Common myeloid progenitor, CD34-positive (primary cell): ENCODE data around the gene THEMIS.
"Not testable (repeated sequence)": the region's sequence is repeated elsewhere in the genome, so short reads cannot be mapped to it uniquely, and the experiment has no call there.

ENCODE experiments used
- CTCF ChIA-PET: fragments of 350-600 bp; sonication (Branson Sonifier 250); formaldehyde crosslinking; loops from one replicate; lab custom pipeline; 2021; ENCODE audit warnings: antibody characterized with exemption; lab: Charles Lee
- POLR2A ChIA-PET: fragments of 350-600 bp; sonication (Branson Sonifier 250); formaldehyde crosslinking; loops from one replicate; lab custom pipeline; 2021; ENCODE audit warnings: antibody characterized with exemption; lab: Charles Lee
- DNase-seq, 3 donors: peaks; one replicate each; pipeline versions ENCODE4 v3.0.0 to v3.0.0-alpha.2; 2013
- H3K27ac ChIP-seq, 2 experiments: 1 replicate in 1 of 2; 2 replicates in 1 of 2; pipeline ENCODE4 v1.7.0; 2013; ENCODE audit warnings: inconsistent platforms in 2 of 2, low read length in 2 of 2, mild to moderate bottlenecking in 2 of 2, low read depth in 1 of 2, moderate library complexity in 1 of 2; ENCODE audit not compliant: severe bottlenecking in 2 of 2, insufficient read depth in 1 of 2, poor library complexity in 1 of 2
- H3K27me3 ChIP-seq, 5 experiments: replicated peaks in 2 of 5; 1 replicate in 3 of 5; 2 replicates in 2 of 5; pipeline versions ENCODE4 v1.6.1 to v1.7.0; 2013; ENCODE audit warnings: low read length in 4 of 5, mild to moderate bottlenecking in 2 of 5, moderate library complexity in 2 of 5, inconsistent platforms in 1 of 5; ENCODE audit not compliant: insufficient read depth in 5 of 5, control insufficient read depth in 4 of 5
- H3K36me3 ChIP-seq, 4 experiments: 1 replicate in 2 of 4; 2 replicates in 2 of 4; pipeline versions ENCODE4 v1.6.1 to v1.7.0; 2013; ENCODE audit warnings: low read length in 3 of 4, control low read depth in 1 of 4, mild to moderate bottlenecking in 1 of 4; ENCODE audit not compliant: control insufficient read depth in 4 of 4, insufficient read depth in 4 of 4
- H3K4me1 ChIP-seq, 4 experiments: 1 replicate in 3 of 4; 2 replicates in 1 of 4; pipeline versions ENCODE4 v1.6.1 to v1.7.1; 2013; ENCODE audit warnings: low read length in 3 of 4, mild to moderate bottlenecking in 3 of 4, control low read depth in 1 of 4, inconsistent platforms in 1 of 4, moderate library complexity in 1 of 4; ENCODE audit not compliant: control insufficient read depth in 4 of 4, insufficient read depth in 4 of 4; ENCODE audit errors: control extremely low read depth in 1 of 4
- H3K4me3 ChIP-seq, 7 experiments: 1 replicate in 4 of 7; 2 replicates in 3 of 7; pipeline versions ENCODE4 v1.5.1 to v1.7.0; 2013; ENCODE audit warnings: mild to moderate bottlenecking in 7 of 7, low read length in 6 of 7, moderate library complexity in 6 of 7, inconsistent platforms in 2 of 7, low read depth in 2 of 7, control low read depth in 1 of 7; ENCODE audit not compliant: insufficient read depth in 4 of 7, control insufficient read depth in 1 of 7; ENCODE audit errors: extremely low read depth in 1 of 7
- H3K9me3 ChIP-seq, 5 experiments: 1 replicate in 4 of 5; 2 replicates in 1 of 5; pipeline versions ENCODE4 v1.6.1 to v1.7.1; 2013; ENCODE audit warnings: low read length in 4 of 5, mild to moderate bottlenecking in 2 of 5, inconsistent platforms in 1 of 5, low read depth in 1 of 5, moderate library complexity in 1 of 5; ENCODE audit not compliant: control insufficient read depth in 4 of 5, insufficient read depth in 2 of 5; ENCODE audit errors: control extremely low read depth in 1 of 5
- WGBS: methylation state at CpG from one replicate; pipeline ENCODE4 v1.1.5; 2013; ENCODE audit not compliant: insufficient coverage; 5-methylcytosine and 5-hydroxymethylcytosine counted together

The THEMIS gene

GRCh38 chr6:127793396-127793795 lies 107.5 kb downstream of the THEMIS start:
- Histone ChIP-seq H3K4me1 (no peaks in the 10 kb centered on the region), H3K4me3 (no peak overlapping the region), H3K9me3 (no peaks in the 10 kb centered on the region), H3K36me3 (no peaks in the 10 kb centered on the region), H3K27ac (no peak overlapping the region), H3K27me3 (no peaks in the 10 kb centered on the region)
- ChIA-PET CTCF (no interaction called here), POLR2A (no interaction called here)
- no CpG with 5 or more reads among the region's 1 CpG for WGBS
- DNase-seq = no peak

GRCh38 chr6:127792616-127793015 lies 108.2 kb downstream of the THEMIS start:
- Histone ChIP-seq H3K9me3 (no peaks in the 10 kb centered on the region), H3K27me3 (no peaks in the 10 kb centered on the region), H3K4me3 (no peak overlapping the region), H3K36me3 (no peaks in the 10 kb centered on the region), H3K4me1 (no peaks in the 10 kb centered on the region), H3K27ac (no peak overlapping the region)
- ChIA-PET POLR2A (no interaction called here), CTCF (no interaction called here)
- DNase-seq = no peak
- 29% methylated on average over 1 of the region's 1 CpG for WGBS

DNA sequence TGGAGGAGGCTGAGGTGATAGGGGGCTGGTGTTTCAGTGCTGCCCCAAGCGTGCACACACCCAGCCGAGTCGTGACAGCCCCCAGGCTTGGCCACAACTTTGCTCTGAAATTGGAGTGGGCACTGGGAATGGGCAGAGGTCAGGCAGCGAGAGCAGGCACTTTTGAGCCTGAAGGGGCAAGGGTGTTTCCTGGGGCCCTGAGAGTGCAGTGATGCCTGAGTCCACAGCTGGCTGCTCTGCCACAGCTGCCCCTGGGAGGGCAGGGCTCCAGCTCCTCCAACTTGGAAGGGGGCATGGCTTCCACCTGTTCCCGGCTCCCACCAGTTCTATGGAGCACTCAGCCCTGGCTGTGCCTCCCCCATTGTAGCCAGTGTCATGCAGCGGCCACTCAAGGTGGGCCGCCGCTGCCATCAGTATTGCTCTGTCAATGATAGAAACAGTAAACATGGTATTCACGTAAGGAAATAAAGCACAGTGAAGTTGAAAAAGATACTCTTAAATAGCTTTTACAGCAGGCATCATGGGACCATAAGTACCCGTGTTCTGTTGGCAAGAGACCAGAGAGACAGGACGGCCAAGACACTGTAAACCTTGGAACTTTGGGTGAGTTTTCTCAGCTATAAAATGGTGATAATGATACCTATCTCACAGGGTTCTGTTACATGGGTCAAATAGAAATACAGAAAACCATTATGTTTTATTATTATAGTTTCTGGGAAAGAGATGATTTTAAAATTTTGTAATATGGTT lies 108.9 kb downstream of the THEMIS start:
- H3K9me3 ChIP-seq = no peaks in the 10 kb centered on the region

GRCh38 chr6:127790571-127790970 lies 110.3 kb downstream of the THEMIS start:
- ChIA-PET POLR2A (no interaction called here), CTCF (no interaction called here)
- DNase-seq = no peak
- Histone ChIP-seq H3K4me1 (no peaks in the 10 kb centered on the region), H3K27ac (no peak overlapping the region), H3K27me3 (no peaks in the 10 kb centered on the region), H3K4me3 (no peak overlapping the region), H3K36me3 (no peaks in the 10 kb centered on the region), H3K9me3 (peaks cover 0 to 1% (median 0%) of the 10 kb centered on the region in 5 experiments)
- WGBS = 98% methylated on average over 4 of the region's 5 CpGs

More for the DNA sequence above, 108.9 kb downstream of the THEMIS start:
- Histone ChIP-seq H3K27me3 (no peaks in the 10 kb centered on the region), H3K36me3 (no peaks in the 10 kb centered on the region), H3K4me1 (no peaks in the 10 kb centered on the region), H3K4me3 (no peak overlapping the region), H3K27ac (no peak overlapping the region)
- ChIA-PET POLR2A (no interaction called here), CTCF (no interaction called here)
- DNase-seq = no peak
- WGBS = 96% methylated on average over 6 of the region's 11 CpGs

DNA sequence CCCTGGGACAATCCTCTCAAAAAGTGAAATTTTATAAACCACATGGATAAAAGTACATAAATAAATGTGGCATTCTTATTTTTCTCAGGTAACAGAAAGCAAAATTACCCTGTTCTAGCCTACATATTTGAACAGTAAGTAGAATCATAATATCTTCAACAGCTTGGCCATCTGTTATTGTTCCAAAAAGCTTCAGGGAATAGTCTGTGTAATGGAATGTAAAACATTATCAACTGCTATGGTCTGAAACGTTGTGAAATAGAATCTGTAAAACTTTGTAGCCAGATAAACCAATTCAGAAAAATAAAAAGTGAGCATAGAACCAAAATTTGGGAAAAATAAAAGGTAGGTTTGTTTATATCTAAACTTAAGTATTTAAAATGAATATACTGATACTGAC lies 114.7 kb downstream of the THEMIS start:
- WGBS = no CpG with 5 or more reads among the region's 1 CpG
- ChIA-PET POLR2A (no interaction called here), CTCF (no interaction called here)
- H3K27me3 ChIP-seq = no peaks in the 10 kb centered on the region
- no peaks in the 10 kb centered on the region for H3K36me3 ChIP-seq
- DNase-seq = no peak
- no peak overlapping the region for H3K27ac ChIP-seq
- H3K4me3 ChIP-seq = no peak overlapping the region
- H3K4me1 ChIP-seq = no peaks in the 10 kb centered on the region
- peaks cover 0 to 1% (median 0%) of the 10 kb centered on the region in 5 experiments for H3K9me3 ChIP-seq

- no peak overlapping the region for H3K4me3 ChIP-seq
- H3K27ac ChIP-seq = no peak overlapping the region
- DNase-seq = no peak
- H3K9me3 ChIP-seq = peaks cover 0 to 1% (median 0%) of the 10 kb centered on the region in 5 experiments
- no peaks in the 10 kb centered on the region for H3K4me1 ChIP-seq
- ChIA-PET CTCF (no interaction called here), POLR2A (no interaction called here)
- no peaks in the 10 kb centered on the region for H3K36me3 ChIP-seq
- no CpG with 5 or more reads among the region's 1 CpG for WGBS
- no peaks in the 10 kb centered on the region for H3K27me3 ChIP-seq
Observed at GRCh38 chr6:127784468-127784867, 116.4 kb downstream of the THEMIS start.

DNA sequence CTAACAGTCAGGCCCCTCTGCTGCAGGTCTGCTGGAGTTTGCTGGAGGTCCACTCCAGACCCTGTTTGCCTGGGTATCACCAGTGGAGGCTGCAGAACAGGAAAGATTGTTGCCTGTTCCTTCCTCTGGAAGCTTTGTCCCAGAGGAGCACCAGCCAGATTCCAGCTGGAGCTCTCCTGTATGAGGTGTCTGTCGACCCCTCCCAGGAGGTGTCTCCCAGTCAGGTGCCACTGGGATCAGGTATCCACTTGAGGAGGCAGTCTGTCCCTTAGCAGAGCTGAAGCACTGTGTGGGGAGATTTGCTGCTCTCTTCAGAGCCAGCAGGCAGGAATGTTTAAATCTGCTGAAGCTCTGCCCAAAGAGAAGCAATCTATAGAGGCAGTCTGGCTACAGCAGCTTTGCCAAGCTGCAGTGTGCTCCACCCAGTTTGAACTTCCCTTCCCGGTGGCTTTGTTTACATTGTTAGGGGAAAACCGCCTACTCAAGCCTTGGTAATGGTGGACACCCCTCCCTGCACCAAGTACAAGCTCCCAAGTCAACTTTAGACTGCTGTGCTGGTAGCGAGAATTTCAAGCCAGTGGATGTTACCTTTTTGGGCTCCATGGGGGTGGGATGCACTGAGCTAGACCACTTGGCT lies 119.1 kb downstream of the THEMIS start:
- 77% methylated on average over 4 of the region's 4 CpGs for whole genome bisulfite sequencing
- H3K9me3 ChIP-seq, DNase-seq, POLR2A ChIA-PET, H3K4me1 ChIP-seq, CTCF ChIA-PET, H3K4me3 ChIP-seq, H3K36me3 ChIP-seq, H3K27me3 ChIP-seq, H3K27ac ChIP-seq: not testable (repeated sequence)
